UCSD-AML1 (cell line): Measurements from ENCODE around the gene GADD45G.
A peak's percentile ranks its signal among the peaks of the same experiment; 100 is the strongest.

Experiments
- DNase-seq: peaks from one replicate; lab custom pipeline; 2025; ENCODE audit not compliant: unreplicated experiment; lab: John Stamatoyannopoulos, UW

GADD45G gene

DNA sequence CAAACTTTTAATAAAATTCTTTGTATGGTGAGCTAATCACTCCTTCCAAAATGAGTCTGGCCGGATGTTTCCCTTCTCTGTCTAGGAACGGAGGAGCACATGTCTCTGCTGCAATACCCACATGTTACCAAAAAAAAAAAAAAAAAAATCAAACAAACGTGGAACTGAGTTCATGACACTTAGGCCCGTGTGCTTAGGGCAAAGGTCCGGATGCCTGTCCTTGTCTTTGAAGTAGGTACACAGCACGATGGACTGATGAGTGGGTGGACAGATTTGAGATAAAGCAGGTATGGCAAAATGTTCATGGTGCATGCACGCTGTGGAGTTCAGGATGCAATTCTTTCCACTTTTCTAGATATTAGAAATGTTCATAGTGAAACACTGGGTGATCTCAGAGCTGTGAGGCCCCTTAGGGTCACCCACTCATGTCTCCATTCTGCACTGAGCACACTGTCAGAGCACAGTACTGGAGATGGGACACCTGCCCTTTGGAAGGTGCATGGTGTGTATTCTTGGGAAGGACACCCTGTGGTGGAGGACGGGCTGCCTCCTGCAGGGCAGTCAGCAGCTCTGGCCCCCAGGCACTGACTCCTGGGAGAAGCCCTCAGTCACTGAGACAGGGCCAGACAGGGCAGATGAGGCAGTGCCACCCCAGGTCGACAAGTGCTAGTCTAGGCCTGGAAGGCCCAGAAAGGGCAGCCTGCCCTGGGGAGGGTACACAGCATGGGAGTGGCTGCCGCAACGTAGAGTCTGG lies 43.6 kb downstream of the GADD45G start:
- no peak for DNase-seq

DNA sequence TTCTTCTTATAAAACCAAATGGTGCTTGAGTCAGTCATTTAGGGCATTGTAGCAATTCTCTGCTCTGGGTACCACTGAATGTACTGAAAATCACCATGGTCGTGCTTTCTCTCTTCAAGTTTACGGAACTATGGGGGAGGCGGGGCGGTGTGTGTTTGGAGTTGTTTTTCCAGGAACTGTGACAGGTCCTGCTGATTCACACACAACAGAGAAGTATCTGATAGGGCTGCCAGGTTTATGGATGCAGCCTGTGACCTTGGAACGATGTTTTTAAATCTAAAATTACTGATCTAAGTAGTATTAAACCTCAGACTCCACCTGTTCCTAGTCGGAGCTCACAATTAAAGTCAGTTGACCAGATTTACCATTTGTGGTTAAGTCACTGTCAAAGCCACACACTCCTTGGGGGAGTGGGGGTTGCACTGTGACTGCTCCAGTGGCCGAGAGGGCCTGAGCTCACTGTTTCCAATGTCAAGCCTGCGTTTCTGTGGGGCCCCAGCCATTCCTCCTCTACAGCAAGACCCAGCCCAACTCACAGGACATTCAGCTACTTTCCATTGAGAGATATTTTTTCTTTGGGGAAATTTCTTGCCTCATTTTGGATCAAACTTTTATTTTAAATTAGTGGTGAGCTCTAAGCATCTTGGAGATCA lies 44.4 kb downstream of the GADD45G start:
- no peak for DNase-seq

DNA sequence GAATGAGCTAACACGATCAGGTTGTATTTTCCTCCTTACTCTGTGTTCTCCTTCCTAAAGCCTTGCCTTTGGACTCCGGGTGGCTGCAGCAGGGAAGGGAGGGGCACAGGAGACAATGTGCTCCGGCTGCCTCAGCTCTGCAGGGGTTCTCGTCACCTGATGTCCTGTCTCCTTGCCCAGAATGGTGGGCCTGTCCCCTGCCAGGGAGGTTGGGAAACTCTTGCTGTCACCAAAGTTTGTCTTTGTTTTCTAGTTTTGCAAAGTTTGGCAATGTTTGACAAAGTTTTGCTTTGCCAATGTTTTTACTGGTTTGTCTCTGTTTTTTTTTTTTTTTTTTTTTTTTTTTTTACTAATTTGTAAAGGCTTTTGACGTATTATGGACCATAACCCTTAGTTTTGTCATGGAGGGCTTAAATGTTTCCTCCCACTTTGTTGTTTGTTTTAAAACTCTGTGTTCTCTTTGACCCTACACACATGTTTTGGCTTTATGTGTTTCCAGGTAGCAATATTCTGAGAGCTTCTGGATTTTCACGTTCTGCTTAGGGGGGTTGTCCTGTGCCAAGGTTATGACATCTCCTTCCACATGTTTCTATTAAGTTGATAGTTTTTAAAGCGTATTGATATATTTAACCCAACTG lies 49.3 kb downstream of the GADD45G start:
- DNase-seq, result no peak

DNA sequence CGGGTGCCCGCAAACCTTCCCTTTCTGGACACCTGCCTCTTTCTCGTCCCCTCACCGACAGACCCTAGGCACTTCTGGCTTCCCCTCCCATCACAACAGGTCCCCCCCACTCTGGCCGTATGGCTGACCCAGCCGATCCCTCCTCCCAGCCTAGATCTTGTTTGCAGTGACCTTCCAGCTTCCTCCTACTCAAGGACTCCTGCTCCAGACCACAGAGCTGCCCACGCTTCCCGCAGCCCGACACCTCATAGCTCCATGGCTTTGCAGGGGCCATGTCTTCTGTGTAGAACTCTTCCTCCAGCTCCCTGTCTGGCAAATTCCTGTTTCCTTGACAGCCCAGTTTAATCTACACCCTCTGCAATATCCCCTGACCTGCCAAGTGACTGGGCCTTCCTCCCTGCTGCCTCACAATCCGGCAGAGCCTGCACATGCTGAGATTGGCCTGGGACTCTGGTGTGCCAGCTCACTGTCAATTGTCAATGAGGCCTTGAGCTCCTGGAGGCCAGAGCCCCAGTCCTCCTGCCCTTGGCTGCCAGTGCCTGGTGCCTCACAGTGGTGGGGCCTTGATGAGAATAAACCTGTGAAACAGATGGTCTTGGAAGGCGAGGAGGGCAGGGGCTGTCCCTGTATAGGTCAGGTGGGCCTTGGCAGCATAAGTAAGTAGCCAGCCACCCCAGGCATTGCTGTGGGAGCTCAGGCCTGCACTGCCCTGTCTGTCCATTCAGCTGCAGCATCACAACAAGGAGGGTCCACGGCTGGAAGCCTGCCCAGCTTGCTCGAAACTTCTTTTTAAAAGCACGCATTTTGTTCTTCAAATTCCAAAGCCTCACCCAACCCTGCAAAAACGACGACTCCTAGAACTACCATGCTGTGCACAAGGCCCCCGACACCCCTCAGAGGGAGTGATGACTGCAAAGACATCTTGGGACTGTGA lies 50.5 kb downstream of the GADD45G start:
- DNase-seq, result peak; percentile 52
